Measurements from ENCODE around the gene CLNS1A.

GRCh38 chr11:77644887-77645286 lies 7.3 kb upstream of the CLNS1A start:
- TF ChIP-seq CTCF (IDR thresholded peaks at IDR 0.05; ENCODE audit: low read depth, low read length, poor library complexity, severe bottlenecking): no peak
- TF ChIP-seq EZH2phosphoT487 (IDR thresholded peaks at IDR 0.05; ENCODE audit: borderline replicate concordance, low read length): no peak
